Body of pancreas (tissue), 4 donors: ENCODE results near the gene BRD4. TPM values are rescaled to one million over a fixed set of nuclear protein-coding genes. Genes with fewer than 3 reads are reported as not detected.
A peak's percentile ranks its signal among the peaks of the same experiment; 100 is the strongest.

Source experiments
- ATAC-seq: fragments of 150-250 bp; one replicate; pipeline ENCODE4 v1.9.1; 2016
- DNase-seq, 4 donors: peaks; one replicate each; pipeline ENCODE4 v3.0.0-alpha.2; 2019
- H3K27ac ChIP-seq, 4 donors: fragments of 200-600 bp; sonication (generic); 1 replicate in 3 of 4; 2 replicates in 1 of 4; pipeline versions ENCODE4 v1.5.1 to v1.6.1; 2016 to 2019; ENCODE audit warnings: mild to moderate bottlenecking in 1 of 4, mixed read lengths in 1 of 4, moderate library complexity in 1 of 4
- H3K27me3 ChIP-seq, 2 donors: fragments of 200-600 bp; sonication (generic); one replicate each; pipeline ENCODE4 v1.6.0; 2016; ENCODE audit warnings: mild to moderate bottlenecking in 1 of 2
- H3K36me3 ChIP-seq, 2 donors: fragments of 200-600 bp; sonication (generic); replicated peaks in 1 of 2; 2 replicates each; pipeline ENCODE4 v1.5.1; 2016; ENCODE audit warnings: low read depth in 2 of 2; ENCODE audit not compliant: insufficient read depth in 1 of 2
- H3K4me1 ChIP-seq: fragments of 200-600 bp; sonication (generic); one replicate; pipeline ENCODE4 v1.6.0; 2016
- H3K4me3 ChIP-seq, 2 donors: fragments of 200-600 bp; sonication (generic); 1 replicate in 1 of 2; 2 replicates in 1 of 2; pipeline ENCODE4 v1.5.1; 2016 to 2019
- H3K9me3 ChIP-seq, 3 donors: fragments of 200-600 bp; sonication (generic); 1 replicate in 2 of 3; 2 replicates in 1 of 3; pipeline ENCODE4 v1.5.1; 2016
- CTCF ChIP-seq, 7 experiments: fragments of 450-650 bp in 4 of 7; fragments of 200-600 bp in 3 of 7; sonication (generic) in 3 of 7; IDR thresholded peaks; one replicate each; pipeline ENCODE4 v1.5.1; 2016 to 2019; ENCODE audit warnings: antibody characterized with exemption in 7 of 7
- POLR2A ChIP-seq, 3 donors: fragments of 450-650 bp; IDR thresholded peaks; one replicate each; pipeline ENCODE4 v1.6.1; 2016; ENCODE audit warnings: antibody characterized with exemption in 3 of 3, mild to moderate bottlenecking in 2 of 3
- WGBS, 2 donors: methylation state at CpG; one replicate each; pipeline ENCODE4 v1.1.5; 2017; 5-methylcytosine and 5-hydroxymethylcytosine counted together
- intact Hi-C: fragments of 100-400 bp; cut with DNase I; formaldehyde crosslinking; loops from one replicate; pipeline ENCODE4 v1.15.1; 2023
- total RNA-seq, 2 donors: library from RNA; depleted of rRNA; stranded (reverse); fragments of >200 nt; gene quantifications; one replicate each; pipeline ENCODE4 v1.1.0, GENCODE V29; 2016

BRD4 gene
- total RNA-seq, 2 donors from 2014 or later, result 15.3 to 33.6 TPM

GRCh38 chr19:15244106-15244803 is 88.1 kb downstream of the BRD4 start:
- Histone ChIP-seq H3K36me3 (peaks cover 19 to 34% of the 10 kb centered on the region in 2 donors), H3K4me1 (peaks cover 20% of the 10 kb centered on the region), H3K27me3 (no peaks in the 10 kb centered on the region), H3K27ac (no peak overlapping the region), H3K4me3 (no peak overlapping the region), H3K9me3 (no peaks in the 10 kb centered on the region)
- 86 to 90% methylated on average over 13 to 20 of the region's 24 CpGs for WGBS, 2 donors
- no peak for DNase-seq
- ATAC-seq, result no peak
- intact Hi-C loops, result no loop called here
- TF ChIP-seq POLR2A (IDR thresholded peaks at IDR 0.05) (no peak), CTCF (IDR thresholded peaks at IDR 0.05) (no peak)

GRCh38 chr19:15243236-15243957 is 88.9 kb downstream of the BRD4 start:
- Histone ChIP-seq H3K4me3 (no peak overlapping the region), H3K9me3 (no peaks in the 10 kb centered on the region), H3K27me3 (no peaks in the 10 kb centered on the region), H3K4me1 (peaks cover 12% of the 10 kb centered on the region), H3K27ac (no peak overlapping the region), H3K36me3 (peaks cover 28 to 43% of the 10 kb centered on the region in 2 donors)
- intact Hi-C loops, result no loop called here
- WGBS, 2 donors, result 89 to 92% methylated on average over 6 to 17 of the region's 17 CpGs
- TF ChIP-seq CTCF (IDR thresholded peaks at IDR 0.05) (no peak), POLR2A (IDR thresholded peaks at IDR 0.05) (no peak)
- DNase-seq, result no peak
- no peak for ATAC-seq

- WGBS, 2 donors, result 87 to 91% methylated on average over 4 to 9 of the region's 9 CpGs
- Histone ChIP-seq H3K27ac (no peak overlapping the region), H3K4me3 (no peak overlapping the region), H3K27me3 (no peaks in the 10 kb centered on the region), H3K36me3 (peaks cover 29 to 45% of the 10 kb centered on the region in 2 donors), H3K9me3 (no peaks in the 10 kb centered on the region), H3K4me1 (no peaks in the 10 kb centered on the region)
- ATAC-seq (no peak), DNase-seq (no peak)
- TF ChIP-seq POLR2A (IDR thresholded peaks at IDR 0.05), result no peak
- intact Hi-C loops, result no loop called here
Observed at GRCh38 chr19:15241259-15241910, 91.0 kb downstream of the BRD4 start.

GRCh38 chr19:15240515-15240914 is 91.8 kb downstream of the BRD4 start:
- ATAC-seq, result no peak
- no peak overlapping the region for H3K27ac ChIP-seq
- intact Hi-C loops, result no loop called here
- WGBS, 2 donors, result 90 to 95% methylated on average over 4 to 9 of the region's 9 CpGs
- peaks cover 29 to 50% of the 10 kb centered on the region in 2 donors for H3K36me3 ChIP-seq
- no peaks in the 10 kb centered on the region for H3K4me1 ChIP-seq
- TF ChIP-seq CTCF (IDR thresholded peaks at IDR 0.05), result no peak
- TF ChIP-seq POLR2A (IDR thresholded peaks at IDR 0.05), result no peak
- no peaks in the 10 kb centered on the region for H3K9me3 ChIP-seq
- H3K4me3 ChIP-seq, result no peak overlapping the region
- no peaks in the 10 kb centered on the region for H3K27me3 ChIP-seq
- no peak for DNase-seq

- H3K27me3 ChIP-seq, result no peaks in the 10 kb centered on the region
- intact Hi-C loops, result no loop called here
- H3K27ac ChIP-seq, result no peak overlapping the region
- no peaks in the 10 kb centered on the region for H3K4me1 ChIP-seq
- H3K9me3 ChIP-seq, result no peaks in the 10 kb centered on the region
- no peak overlapping the region for H3K4me3 ChIP-seq
- peaks cover 29 to 49% of the 10 kb centered on the region in 2 donors for H3K36me3 ChIP-seq
- peak; percentile 13 for ATAC-seq
- no peak for DNase-seq
- WGBS, 2 donors, result 85 to 87% methylated on average over 10 to 16 of the region's 26 CpGs
- TF ChIP-seq CTCF (IDR thresholded peaks at IDR 0.05), result no peak
- TF ChIP-seq POLR2A (IDR thresholded peaks at IDR 0.05), result no peak
Observed at GRCh38 chr19:15239337-15239949, 92.9 kb downstream of the BRD4 start.
